HEK293 (cell line): ENCODE measurements around the gene S100A4.

ENCODE experiments used
- CTCF ChIA-PET: fragments of 350-600 bp; formaldehyde crosslinking; extraction: SDS; loops from one replicate; lab custom pipeline; 2021; ENCODE audit warnings: antibody characterized with exemption; lab: Yijun Ruan, JAX
- POLR2A ChIA-PET: fragments of 300-600 bp; formaldehyde crosslinking; extraction: SDS; loops from one replicate; lab custom pipeline; 2020; ENCODE audit warnings: antibody characterized with exemption, inconsistent platforms; lab: Yijun Ruan, JAX
- H3K27ac ChIP-seq: fragments of 200-500 bp; sonication (Bioruptor generic); 2 replicates; pipeline ENCODE4 v1.5.1; 2014; ENCODE audit warnings: low read depth, low read length, control low read depth, inconsistent platforms; ENCODE audit errors: extremely low read depth
- H3K36me3 ChIP-seq, 2 experiments: fragments of 200-500 bp in 1 of 2; sonication (Bioruptor generic) in 1 of 2; 1 replicate in 1 of 2; 2 replicates in 1 of 2; pipeline ENCODE4 v1.5.1; 2014 to 2017; ENCODE audit warnings: inconsistent platforms in 2 of 2, low read length in 2 of 2; ENCODE audit not compliant: control insufficient read depth in 2 of 2, insufficient read depth in 1 of 2
- H3K4me1 ChIP-seq: fragments of 200-500 bp; sonication (Bioruptor generic); 2 replicates; pipeline ENCODE4 v1.5.1; 2014; ENCODE audit warnings: mild to moderate bottlenecking, low read length, inconsistent platforms; ENCODE audit not compliant: control insufficient read depth, insufficient read depth
- H3K4me3 ChIP-seq: 2 replicates; pipeline ENCODE4 v1.5.1; 2011; ENCODE audit warnings: low read depth, mild to moderate bottlenecking, control low read depth, low read length, moderate library complexity
- H3K9me3 ChIP-seq: fragments of 200-500 bp; sonication (Bioruptor generic); 2 replicates; pipeline ENCODE4 v1.5.1; 2014; ENCODE audit warnings: low read depth, low read length, inconsistent platforms; ENCODE audit not compliant: control insufficient read depth, insufficient read depth
- CTCF ChIP-seq: fragments of 450-650 bp; formaldehyde crosslinking; IDR thresholded peaks from 2 replicates; pipeline ENCODE4 v1.5.1; 2016; ENCODE audit warnings: missing biosample characterization, missing genetic modification characterization
- GLIS1 ChIP-seq: fragments of 450-650 bp; formaldehyde crosslinking; IDR thresholded peaks from 2 replicates; pipeline ENCODE4 v1.5.1; 2016; ENCODE audit warnings: missing biosample characterization, missing genetic modification characterization
- KLF17 ChIP-seq: fragments of 450-650 bp; formaldehyde crosslinking; IDR thresholded peaks from 2 replicates; pipeline ENCODE4 v1.5.1; 2016; ENCODE audit warnings: missing biosample characterization, missing genetic modification characterization
- OSR2 ChIP-seq: fragments of 450-650 bp; formaldehyde crosslinking; IDR thresholded peaks from 2 replicates; pipeline ENCODE4 v1.5.1; 2016; ENCODE audit warnings: missing biosample characterization, missing genetic modification characterization
- PRDM2 ChIP-seq: fragments of 450-650 bp; formaldehyde crosslinking; IDR thresholded peaks from 2 replicates; pipeline ENCODE4 v1.5.1; 2016; ENCODE audit warnings: missing biosample characterization, missing genetic modification characterization, borderline replicate concordance
- TRIM28 ChIP-seq: IDR thresholded peaks from 2 replicates; pipeline ENCODE4 v1.6.1; 2011; ENCODE audit warnings: low read length, control low read depth, borderline replicate concordance
- ZBTB6 ChIP-seq: fragments of 450-650 bp; formaldehyde crosslinking; IDR thresholded peaks from 2 replicates; pipeline ENCODE4 v1.5.1; 2017; ENCODE audit warnings: missing biosample characterization, missing genetic modification characterization
- ZFP41 ChIP-seq: fragments of 450-650 bp; formaldehyde crosslinking; IDR thresholded peaks from 2 replicates; pipeline ENCODE4 v1.5.1; 2016; ENCODE audit warnings: missing biosample characterization, missing genetic modification characterization, borderline replicate concordance
- ZNF140 ChIP-seq: fragments of 450-650 bp; formaldehyde crosslinking; IDR thresholded peaks from 2 replicates; pipeline ENCODE4 v1.5.1; 2016; ENCODE audit warnings: missing biosample characterization, missing genetic modification characterization
- ZNF2 ChIP-seq: fragments of 450-650 bp; formaldehyde crosslinking; IDR thresholded peaks from 2 replicates; pipeline ENCODE4 v1.5.1; 2016; ENCODE audit warnings: missing biosample characterization, missing genetic modification characterization
- ZNF211 ChIP-seq: fragments of 450-650 bp; formaldehyde crosslinking; IDR thresholded peaks from 2 replicates; pipeline ENCODE4 v1.5.1; 2016; ENCODE audit warnings: low read depth, missing biosample characterization, missing genetic modification characterization
- ZNF362 ChIP-seq: fragments of 450-650 bp; formaldehyde crosslinking; IDR thresholded peaks from 2 replicates; pipeline ENCODE4 v1.5.1; 2016; ENCODE audit warnings: missing biosample characterization, missing genetic modification characterization
- ZNF48 ChIP-seq: fragments of 450-650 bp; formaldehyde crosslinking; IDR thresholded peaks from 2 replicates; pipeline ENCODE4 v1.5.1; 2016; ENCODE audit warnings: missing biosample characterization, missing genetic modification characterization
- ZNF555 ChIP-seq: fragments of 450-650 bp; formaldehyde crosslinking; conservative IDR thresholded peaks from 2 replicates; pipeline ENCODE4 v1.5.1; 2017; ENCODE audit warnings: missing biosample characterization, mild to moderate bottlenecking, missing genetic modification characterization, inconsistent platforms
- ZNF654 ChIP-seq: fragments of 450-650 bp; formaldehyde crosslinking; IDR thresholded peaks from 2 replicates; pipeline ENCODE4 v1.5.1; 2016; ENCODE audit warnings: low read depth, missing biosample characterization, missing genetic modification characterization
- ZSCAN30 ChIP-seq: fragments of 450-650 bp; IDR thresholded peaks from 2 replicates; pipeline ENCODE4 v1.5.1; 2018; ENCODE audit warnings: missing biosample characterization, mild to moderate bottlenecking, missing genetic modification characterization, moderate library complexity

Gene S100A4

GRCh38 chr1:153510984-153511410 lies 34.6 kb downstream of the S100A4 start (continued):
- no peak for TF ChIP-seq ZNF48 (tag by site-specific recombination)
- TF ChIP-seq ZNF555 (tag by site-specific recombination) = no peak
- 0 out of 2 replicates have a peak, but pooled peaks have one; percentile 17 for TF ChIP-seq GLIS1
- TF ChIP-seq ZNF362 (tag by site-specific recombination) = peak; percentile 50; the same call in 1 of the 2 replicates
- TF ChIP-seq ZNF140 (tag by site-specific recombination) = no peak
- TF ChIP-seq ZNF2 (tag by site-specific recombination) = peak; percentile 63
- peak; percentile 86 for TF ChIP-seq CTCF (tag by site-specific recombination)
- no peak for TF ChIP-seq ZNF211 (tag by site-specific recombination)
- TF ChIP-seq ZSCAN30 = peak; percentile 58; the same call in 1 of the 2 replicates
- TF ChIP-seq ZFP41 (tag by site-specific recombination) = no peak
- no peak for TF ChIP-seq OSR2 (tag by site-specific recombination)
- TF ChIP-seq ZNF654 = peak; percentile 95

- H3K4me1 ChIP-seq = no peaks in the 10 kb centered on the region
- TF ChIP-seq KLF17 (tag by site-specific recombination) (no peak), ZBTB6 (no peak), PRDM2 (tag by site-specific recombination) (no peak), ZNF654 (peak; percentile 60), TRIM28 (peak; percentile 48; the same call in 1 of the 2 replicates)
- no peaks in the 10 kb centered on the region for H3K9me3 ChIP-seq
- no peaks in the 10 kb centered on the region for H3K36me3 ChIP-seq
- H3K4me3 ChIP-seq = no peak overlapping the region
- CTCF ChIA-PET = interaction anchor here (0.6 to 7.1 kb wide), 29 partner anchors 12 to 609 kb away, joined by 3 to 148 read pairs (median 4); partner anchors contain the start of genes CHTOP, RAB13, S100A1 and S100A13
- no peak overlapping the region for H3K27ac ChIP-seq
- POLR2A ChIA-PET = interaction anchor here (1.2 to 1.6 kb wide), 2 partner anchors 118 to 480 kb away, joined by 4 to 8 read pairs; partner anchors contain the start of genes RPS27 and S100A13
These were observed 35.8 kb downstream of the S100A4 start for GRCh38 chr1:153509729-153510354.
